ENCODE results near the gene ZFYVE27.

- TF ChIP-seq, protein P1, sequence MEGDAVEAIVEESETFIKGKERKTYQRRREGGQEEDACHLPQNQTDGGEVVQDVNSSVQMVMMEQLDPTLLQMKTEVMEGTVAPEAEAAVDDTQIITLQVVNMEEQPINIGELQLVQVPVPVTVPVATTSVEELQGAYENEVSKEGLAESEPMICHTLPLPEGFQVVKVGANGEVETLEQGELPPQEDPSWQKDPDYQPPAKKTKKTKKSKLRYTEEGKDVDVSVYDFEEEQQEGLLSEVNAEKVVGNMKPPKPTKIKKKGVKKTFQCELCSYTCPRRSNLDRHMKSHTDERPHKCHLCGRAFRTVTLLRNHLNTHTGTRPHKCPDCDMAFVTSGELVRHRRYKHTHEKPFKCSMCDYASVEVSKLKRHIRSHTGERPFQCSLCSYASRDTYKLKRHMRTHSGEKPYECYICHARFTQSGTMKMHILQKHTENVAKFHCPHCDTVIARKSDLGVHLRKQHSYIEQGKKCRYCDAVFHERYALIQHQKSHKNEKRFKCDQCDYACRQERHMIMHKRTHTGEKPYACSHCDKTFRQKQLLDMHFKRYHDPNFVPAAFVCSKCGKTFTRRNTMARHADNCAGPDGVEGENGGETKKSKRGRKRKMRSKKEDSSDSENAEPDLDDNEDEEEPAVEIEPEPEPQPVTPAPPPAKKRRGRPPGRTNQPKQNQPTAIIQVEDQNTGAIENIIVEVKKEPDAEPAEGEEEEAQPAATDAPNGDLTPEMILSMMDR (conservative IDR thresholded peaks at IDR 0.05 in 1 of 2, IDR thresholded peaks at IDR 0.05 in 1 of 2; ENCODE audit: extremely low read depth in 1 of 2, insufficient read depth in 1 of 2, low read depth in 1 of 2, low read length in 2 of 2) = no peak
- no peak for TF ChIP-seq EZH2 (IDR thresholded peaks at IDR 0.05; ENCODE audit: borderline replicate concordance, low read length)
Measured at GRCh38 chr10:97738616-97739015, 1.7 kb downstream of the ZFYVE27 start.
